OCI-LY7 (cell line): Measurements from ENCODE around the gene RIPOR1. TPM values are rescaled to one million over a fixed set of nuclear protein-coding genes. Genes with fewer than 3 reads are reported as not detected.

Experiments used
- BruUV-seq: library from RNA; stranded (reverse); fragments of 400-500 nt; replicated peaks from 2 replicates; lab custom pipeline; 2021; lab: Mats Ljungman, UMichigan
- CTCF ChIA-PET: fragments of 300-600 bp; sonication (Branson Sonifier 250); formaldehyde crosslinking; loops from one replicate; lab custom pipeline; 2022; ENCODE audit warnings: antibody characterized with exemption; ENCODE audit not compliant: unreplicated experiment; lab: Charles Lee
- POLR2A ChIA-PET: fragments of 300-600 bp; sonication (Branson Sonifier 250); formaldehyde crosslinking; loops from one replicate; lab custom pipeline; 2022; ENCODE audit warnings: antibody characterized with exemption; lab: Charles Lee
- DNase-seq: peaks from one replicate; pipeline ENCODE4 v3.0.0-alpha.2; 2015; ENCODE audit warnings: low spot score
- H2AFZ ChIP-seq: fragments of 200-600 bp; sonication (generic), shearing (Covaris generic); 2 replicates; pipeline ENCODE4 v1.6.1; 2014; ENCODE audit warnings: mild to moderate bottlenecking, antibody characterized with exemption, low read length, moderate library complexity
- H3K27ac ChIP-seq: fragments of 200-600 bp; sonication (generic); 2 replicates; pipeline ENCODE4 v1.5.1; 2014; ENCODE audit warnings: mixed run types, low read depth, mild to moderate bottlenecking, moderate library complexity, low read length, inconsistent platforms; ENCODE audit not compliant: poor library complexity, severe bottlenecking
- H3K36me3 ChIP-seq: fragments of 200-600 bp; sonication (generic); 2 replicates; pipeline ENCODE4 v1.6.1; 2014; ENCODE audit warnings: mild to moderate bottlenecking, antibody characterized with exemption, low read length, moderate library complexity, mixed read lengths; ENCODE audit not compliant: insufficient read depth
- H3K4me1 ChIP-seq: fragments of 200-600 bp; sonication (generic); 2 replicates; pipeline ENCODE4 v1.5.1; 2014; ENCODE audit warnings: mild to moderate bottlenecking, low read length; ENCODE audit not compliant: insufficient read depth, poor library complexity, severe bottlenecking
- H3K4me2 ChIP-seq: fragments of 200-600 bp; sonication (generic); 2 replicates; pipeline ENCODE4 v1.6.1; 2014; ENCODE audit warnings: mild to moderate bottlenecking, low read length
- H3K4me3 ChIP-seq: fragments of 200-600 bp; sonication (generic); 2 replicates; pipeline ENCODE4 v1.5.1; 2014; ENCODE audit warnings: mild to moderate bottlenecking, low read depth, low read length; ENCODE audit not compliant: poor library complexity, severe bottlenecking
- H3K79me2 ChIP-seq: fragments of 200-600 bp; sonication (generic); 2 replicates; pipeline ENCODE4 v1.6.1; 2016; ENCODE audit warnings: low read depth, mild to moderate bottlenecking, low read length, moderate library complexity, mixed read lengths; ENCODE audit not compliant: insufficient read depth
- H3K9me2 ChIP-seq: fragments of 200-600 bp; sonication (generic); 2 replicates; pipeline ENCODE4 v1.6.1; 2016; ENCODE audit warnings: mild to moderate bottlenecking, low read length, mixed read lengths; ENCODE audit not compliant: insufficient read depth
- H3K9me3 ChIP-seq: fragments of 200-600 bp; sonication (generic); 2 replicates; pipeline ENCODE4 v1.6.1; 2014; ENCODE audit warnings: mild to moderate bottlenecking, mixed run types, low read length, mixed read lengths
- H4K20me1 ChIP-seq: fragments of 200-600 bp; sonication (generic); 2 replicates; pipeline ENCODE4 v1.6.1; 2014; ENCODE audit warnings: mild to moderate bottlenecking, antibody characterized with exemption, low read length, moderate library complexity, mixed read lengths; ENCODE audit not compliant: insufficient read depth
- EZH2phosphoT487 ChIP-seq: fragments of 200-600 bp; sonication (generic); IDR thresholded peaks from 2 replicates; pipeline ENCODE4 v1.6.1; 2018; ENCODE audit warnings: low read depth, borderline replicate concordance, mild to moderate bottlenecking, mixed run types, antibody characterized with exemption, low read length, moderate library complexity, mixed read lengths
- intact Hi-C: fragments of 100-400 bp; cut with micrococcal nuclease; formaldehyde crosslinking; loops from one replicate; pipeline ENCODE4 v1.10.0; 2022; ENCODE audit not compliant: unreplicated experiment
- total RNA-seq, 2 experiments: library from RNA; depleted of rRNA in 1 of 2; stranded (reverse); fragments of >200 nt in 1 of 2; shearing (Covaris generic) in 1 of 2; gene quantifications; 2 replicates each; pipeline ENCODE4 v1.2.3, GENCODE V29; 2014 to 2022
- TF ChIP-seq, protein P1 (sequence below): fragments of 200-600 bp; sonication (generic); conservative IDR thresholded peaks from 2 replicates; pipeline ENCODE4 v1.5.1; 2014; ENCODE audit warnings: mild to moderate bottlenecking, antibody characterized with exemption, low read length, moderate library complexity, mixed read lengths

Gene RIPOR1
- total RNA-seq, 2 experiments from 2014 or later: 9.7 to 40.2 TPM

DNA sequence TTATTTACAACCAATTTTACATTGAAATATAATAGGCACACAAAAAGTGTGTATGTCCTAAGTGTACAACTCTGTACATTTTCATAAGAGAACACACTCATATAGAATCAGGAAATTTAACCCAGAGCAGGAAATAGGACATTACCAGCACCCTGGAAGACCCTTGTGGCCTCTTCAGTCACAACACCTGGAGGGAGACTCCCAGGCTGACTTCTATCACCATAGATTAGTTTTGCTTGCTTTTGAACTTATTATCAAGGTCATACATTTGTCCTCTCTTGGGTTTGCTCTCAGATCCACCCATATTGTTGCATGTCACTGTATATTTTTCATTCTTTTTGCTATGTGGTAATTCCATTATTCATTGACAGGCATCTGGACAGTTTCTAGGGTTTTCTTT lies 5.8 kb downstream of the RIPOR1 start:
- Histone ChIP-seq H3K4me1 (peaks cover 56% of the 10 kb centered on the region), H3K9me2 (no peaks in the 10 kb centered on the region), H3K4me2 (no peak overlapping the region), H3K4me3 (no peak overlapping the region), H3K9me3 (no peaks in the 10 kb centered on the region), H3K36me3 (no peaks in the 10 kb centered on the region), H4K20me1 (no peaks in the 10 kb centered on the region), H3K27ac (no peak overlapping the region), H2AFZ (no peak overlapping the region), H3K79me2 (no peaks in the 10 kb centered on the region)
- intact Hi-C loops: no loop called here
- DNase-seq: no peak
- TF ChIP-seq, protein P1, sequence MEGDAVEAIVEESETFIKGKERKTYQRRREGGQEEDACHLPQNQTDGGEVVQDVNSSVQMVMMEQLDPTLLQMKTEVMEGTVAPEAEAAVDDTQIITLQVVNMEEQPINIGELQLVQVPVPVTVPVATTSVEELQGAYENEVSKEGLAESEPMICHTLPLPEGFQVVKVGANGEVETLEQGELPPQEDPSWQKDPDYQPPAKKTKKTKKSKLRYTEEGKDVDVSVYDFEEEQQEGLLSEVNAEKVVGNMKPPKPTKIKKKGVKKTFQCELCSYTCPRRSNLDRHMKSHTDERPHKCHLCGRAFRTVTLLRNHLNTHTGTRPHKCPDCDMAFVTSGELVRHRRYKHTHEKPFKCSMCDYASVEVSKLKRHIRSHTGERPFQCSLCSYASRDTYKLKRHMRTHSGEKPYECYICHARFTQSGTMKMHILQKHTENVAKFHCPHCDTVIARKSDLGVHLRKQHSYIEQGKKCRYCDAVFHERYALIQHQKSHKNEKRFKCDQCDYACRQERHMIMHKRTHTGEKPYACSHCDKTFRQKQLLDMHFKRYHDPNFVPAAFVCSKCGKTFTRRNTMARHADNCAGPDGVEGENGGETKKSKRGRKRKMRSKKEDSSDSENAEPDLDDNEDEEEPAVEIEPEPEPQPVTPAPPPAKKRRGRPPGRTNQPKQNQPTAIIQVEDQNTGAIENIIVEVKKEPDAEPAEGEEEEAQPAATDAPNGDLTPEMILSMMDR: no peak; the same call in 1 of the 2 replicates
- no peak for TF ChIP-seq EZH2phosphoT487
- BruUV-seq: TSS peak; percentile 40
- ChIA-PET CTCF (no interaction called here), POLR2A (interaction anchor here (0.7 to 1.0 kb wide), 2 partner anchors 17 to 46 kb away, joined by 3 to 4 read pairs; no protein-coding TSS in a partner anchor)

DNA sequence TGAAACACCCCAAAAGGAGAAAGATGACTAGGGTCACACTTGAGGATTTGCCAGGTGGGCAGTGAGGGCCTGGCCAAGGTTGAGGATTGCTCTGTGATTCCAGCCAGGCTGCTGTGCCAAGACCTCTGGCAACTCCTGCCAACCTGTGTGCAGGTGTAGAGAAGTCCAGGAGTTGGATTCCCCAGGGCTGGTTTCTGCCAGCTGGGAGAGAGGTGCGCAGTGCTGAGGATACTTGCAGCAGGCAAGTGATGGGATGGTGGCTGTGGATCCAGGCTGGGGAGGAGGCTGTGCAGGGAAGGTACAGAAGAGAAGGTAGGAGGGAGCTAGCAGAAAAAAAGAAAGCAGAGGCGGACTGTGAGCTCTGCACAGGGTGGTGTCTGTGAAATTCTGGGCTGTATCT lies 6.6 kb downstream of the RIPOR1 start:
- H3K27ac ChIP-seq: no peak overlapping the region
- no peak overlapping the region for H3K4me2 ChIP-seq
- H3K79me2 ChIP-seq: no peaks in the 10 kb centered on the region
- no peak for DNase-seq
- ChIA-PET POLR2A (no interaction called here), CTCF (interaction anchor here (0.6 kb wide), 1 partner anchor 11 kb away, joined by 3 read pairs; no protein-coding TSS in a partner anchor)
- intact Hi-C loops: no loop called here
- H3K4me1 ChIP-seq: peaks cover 49% of the 10 kb centered on the region
- BruUV-seq: no TSS peak
- no peak overlapping the region for H3K4me3 ChIP-seq
- TF ChIP-seq, protein P1: no peak
- TF ChIP-seq EZH2phosphoT487: no peak
- no peaks in the 10 kb centered on the region for H3K9me3 ChIP-seq
- no peaks in the 10 kb centered on the region for H3K9me2 ChIP-seq
- no peaks in the 10 kb centered on the region for H3K36me3 ChIP-seq
- H4K20me1 ChIP-seq: no peaks in the 10 kb centered on the region
- H2AFZ ChIP-seq: no peak overlapping the region

DNA sequence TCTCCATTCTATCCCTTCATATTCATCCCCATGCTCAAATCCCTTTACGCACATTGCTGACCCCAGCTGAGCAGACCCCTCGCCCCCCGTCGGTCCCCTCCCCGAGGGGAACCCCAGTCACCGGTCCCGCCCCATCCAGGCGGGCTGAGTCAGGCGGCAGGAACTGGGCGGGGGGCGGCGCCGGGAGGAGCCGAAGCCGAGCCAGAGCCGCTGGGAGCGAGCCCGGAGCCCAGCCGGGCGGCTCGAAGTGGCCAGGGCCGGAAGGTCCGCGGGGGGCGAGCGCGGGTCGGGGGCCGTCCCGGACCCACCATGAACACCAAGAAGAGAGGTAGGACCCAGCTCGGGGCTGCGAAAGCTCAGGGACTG lies 8.6 kb downstream of the RIPOR1 start:
- TF ChIP-seq, protein P1: no peak
- no peak for TF ChIP-seq EZH2phosphoT487
- BruUV-seq: no TSS peak
- intact Hi-C loops: no loop called here
- Histone ChIP-seq H3K9me3 (no peaks in the 10 kb centered on the region), H4K20me1 (no peaks in the 10 kb centered on the region), H3K36me3 (peaks cover 8% of the 10 kb centered on the region; the same call in 1 of the 2 replicates), H3K9me2 (no peaks in the 10 kb centered on the region), H3K4me2 (peak overlapping the region; percentile 72), H2AFZ (no peak overlapping the region), H3K4me1 (peaks cover 31% of the 10 kb centered on the region), H3K4me3 (peak overlapping the region; percentile 61), H3K27ac (no peak overlapping the region), H3K79me2 (no peaks in the 10 kb centered on the region)
- DNase-seq: no peak
- ChIA-PET POLR2A (no interaction called here), CTCF (no interaction called here)
